Mammary epithelial cell (primary cell): Measurements from ENCODE around the gene SERPIND1.

Experiments
- CTCF ChIP-seq, 2 donors: IDR thresholded peaks in 1 of 2; conservative IDR thresholded peaks in 1 of 2; 2 replicates each; pipeline ENCODE4 v1.5.1; 2011 to 2012; ENCODE audit warnings: inconsistent platforms in 2 of 2, low read length in 2 of 2, mild to moderate bottlenecking in 2 of 2, control low read depth in 1 of 2, low read depth in 1 of 2; ENCODE audit not compliant: insufficient read depth in 1 of 2; ENCODE audit errors: extremely low read depth in 1 of 2
- EZH2 ChIP-seq: IDR thresholded peaks from 2 replicates; pipeline ENCODE4 v1.6.1; 2012; ENCODE audit warnings: low read length, inconsistent platforms, borderline replicate concordance

DNA sequence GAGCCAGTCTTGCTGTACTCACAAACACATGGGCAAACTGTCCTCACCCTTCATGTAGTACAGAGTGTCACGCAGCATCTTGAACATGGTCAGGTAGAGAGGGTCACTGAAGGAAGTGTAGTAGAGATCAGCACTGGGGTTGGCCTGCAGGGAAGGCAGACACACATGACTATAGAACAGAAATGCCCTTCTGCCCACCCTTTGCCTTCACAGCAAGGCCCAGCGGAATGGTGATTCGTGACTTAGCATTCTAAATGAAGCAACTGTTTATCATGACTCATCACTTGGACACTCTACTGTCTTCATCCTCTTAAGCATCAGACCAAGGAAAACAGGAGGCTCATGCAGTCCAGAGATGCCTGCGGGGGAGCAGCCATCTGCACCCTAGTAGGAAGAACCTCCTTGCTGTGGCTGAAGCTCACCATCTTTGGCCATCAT lies 33.4 kb downstream of the SERPIND1 start:
- TF ChIP-seq CTCF (conservative IDR thresholded peaks at IDR 0.05 in 1 of 2, IDR thresholded peaks at IDR 0.05 in 1 of 2; ENCODE audit: extremely low read depth in 1 of 2, insufficient read depth in 1 of 2, low read depth in 1 of 2, low read length in 2 of 2) (no peak), EZH2 (no peak)
